ENCODE data around the gene ITPA.
"Not testable (repeated sequence)": the region's sequence is repeated elsewhere in the genome, so short reads cannot be mapped to it uniquely, and the experiment has no call there.

Gene ITPA

GRCh38 chr20:3202965-3203314, 6.4 kb upstream of the ITPA start:
- DNase-seq: no peak

- peak; percentile 80 for DNase-seq
These were observed 5.8 kb upstream of the ITPA start for GRCh38 chr20:3203315-3204123.

DNA sequence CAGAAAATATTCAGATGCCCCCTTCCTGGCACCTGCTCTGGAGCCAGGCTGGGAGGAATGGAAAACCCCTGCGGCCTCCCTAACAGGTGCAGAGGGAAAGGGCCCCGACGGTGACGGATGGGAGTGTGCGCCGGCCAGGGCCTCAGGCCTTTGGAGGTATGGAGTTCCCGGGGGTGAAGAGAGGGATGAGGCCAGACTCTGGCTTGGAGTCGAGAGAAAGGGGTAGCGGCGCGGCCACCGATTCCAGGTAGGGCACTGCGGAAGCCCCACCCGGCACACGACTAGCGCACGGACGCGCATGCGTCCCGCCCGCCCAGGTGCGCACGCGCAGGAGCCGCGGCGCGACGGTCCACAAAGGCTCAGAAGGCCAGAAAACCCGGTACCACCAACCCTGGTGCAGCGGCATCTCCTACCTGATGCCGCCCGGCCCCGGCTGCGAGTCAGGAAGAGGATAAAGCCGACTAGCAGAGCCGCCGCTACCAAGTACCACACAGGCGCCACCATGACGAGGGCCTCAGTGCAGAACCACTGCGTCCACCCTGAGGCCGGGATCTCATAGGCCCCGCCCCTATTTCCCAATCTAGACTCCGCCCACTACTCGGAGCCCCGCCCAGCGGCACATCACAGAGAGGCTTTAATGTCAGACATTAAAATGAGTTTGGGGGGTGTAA, 5.0 kb upstream of the ITPA start, which contains the start of gene DDRGK1:
Gene DDRGK1, minus strand, starts transcription at position 559 of the 671 bp plus-strand sequence. Its CDS starts 55 bp downstream, at position 504.
- DNase-seq: peak; percentile 97

GRCh38 chr20:3208786-3209256, 477 bp upstream of the ITPA start:
- DNase-seq: no peak

DNA sequence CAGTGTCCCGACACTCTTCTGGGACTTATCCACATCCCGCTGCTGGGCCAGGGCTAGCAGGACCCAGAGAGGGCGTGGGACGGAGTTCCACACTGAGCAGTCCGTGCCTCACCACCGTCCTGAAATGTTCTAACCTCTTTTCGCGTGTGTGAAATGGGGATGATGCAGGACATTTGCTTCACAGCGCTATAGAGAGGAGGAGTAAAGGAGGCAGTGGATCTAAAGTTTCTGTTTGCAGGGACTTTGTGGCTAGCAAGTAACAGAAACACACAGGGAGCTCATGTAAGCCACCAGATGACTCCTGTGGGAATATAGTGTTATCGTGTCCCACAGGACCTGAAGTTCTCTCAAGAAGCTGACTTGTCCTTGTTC, 634 bp downstream of the ITPA start:
- DNase-seq: peak; percentile 11

- no peak for DNase-seq
These were observed 1.0 kb downstream of the ITPA start for GRCh38 chr20:3210346-3210745.

GRCh38 chr20:3213226-3213625, 3.9 kb downstream of the ITPA start:
- DNase-seq: no peak

- DNase-seq: not testable (repeated sequence)
These were observed 6.1 kb downstream of the ITPA start for GRCh38 chr20:3215359-3215917.

DNA sequence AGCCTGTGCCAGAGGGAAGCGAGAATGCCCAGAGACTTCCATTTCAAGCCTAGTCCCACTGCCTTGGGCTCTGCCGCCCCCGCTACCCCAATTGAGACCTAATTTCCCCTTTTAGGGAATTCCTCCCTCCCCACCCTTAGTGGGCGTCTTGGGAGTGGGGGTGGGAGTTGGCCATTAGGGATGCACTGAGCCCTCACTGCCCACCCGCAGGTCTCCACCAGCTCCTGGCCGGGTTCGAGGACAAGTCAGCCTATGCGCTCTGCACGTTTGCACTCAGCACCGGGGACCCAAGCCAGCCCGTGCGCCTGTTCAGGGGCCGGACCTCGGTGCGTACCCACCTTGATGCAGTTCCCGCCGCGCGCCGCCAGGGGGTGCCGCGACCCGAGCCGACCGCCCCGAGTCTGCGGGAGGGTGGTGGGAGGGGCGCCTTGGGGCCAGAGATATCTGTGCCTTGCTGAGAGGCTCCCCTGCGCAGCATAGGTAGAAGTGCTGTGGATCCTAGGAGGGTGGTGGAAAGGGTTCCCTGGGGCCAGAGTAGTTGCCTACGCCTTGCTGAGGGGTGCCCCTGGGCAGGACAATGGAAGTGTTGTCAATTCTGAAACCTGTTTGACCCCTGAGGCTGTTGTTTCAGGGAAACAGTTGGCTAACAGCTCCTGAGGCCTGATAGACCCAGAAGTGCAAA, 9.2 kb downstream of the ITPA start:
- DNase-seq: no peak

GRCh38 chr20:3221398-3222226, 12.3 kb downstream of the ITPA start:
- no peak for DNase-seq

DNA sequence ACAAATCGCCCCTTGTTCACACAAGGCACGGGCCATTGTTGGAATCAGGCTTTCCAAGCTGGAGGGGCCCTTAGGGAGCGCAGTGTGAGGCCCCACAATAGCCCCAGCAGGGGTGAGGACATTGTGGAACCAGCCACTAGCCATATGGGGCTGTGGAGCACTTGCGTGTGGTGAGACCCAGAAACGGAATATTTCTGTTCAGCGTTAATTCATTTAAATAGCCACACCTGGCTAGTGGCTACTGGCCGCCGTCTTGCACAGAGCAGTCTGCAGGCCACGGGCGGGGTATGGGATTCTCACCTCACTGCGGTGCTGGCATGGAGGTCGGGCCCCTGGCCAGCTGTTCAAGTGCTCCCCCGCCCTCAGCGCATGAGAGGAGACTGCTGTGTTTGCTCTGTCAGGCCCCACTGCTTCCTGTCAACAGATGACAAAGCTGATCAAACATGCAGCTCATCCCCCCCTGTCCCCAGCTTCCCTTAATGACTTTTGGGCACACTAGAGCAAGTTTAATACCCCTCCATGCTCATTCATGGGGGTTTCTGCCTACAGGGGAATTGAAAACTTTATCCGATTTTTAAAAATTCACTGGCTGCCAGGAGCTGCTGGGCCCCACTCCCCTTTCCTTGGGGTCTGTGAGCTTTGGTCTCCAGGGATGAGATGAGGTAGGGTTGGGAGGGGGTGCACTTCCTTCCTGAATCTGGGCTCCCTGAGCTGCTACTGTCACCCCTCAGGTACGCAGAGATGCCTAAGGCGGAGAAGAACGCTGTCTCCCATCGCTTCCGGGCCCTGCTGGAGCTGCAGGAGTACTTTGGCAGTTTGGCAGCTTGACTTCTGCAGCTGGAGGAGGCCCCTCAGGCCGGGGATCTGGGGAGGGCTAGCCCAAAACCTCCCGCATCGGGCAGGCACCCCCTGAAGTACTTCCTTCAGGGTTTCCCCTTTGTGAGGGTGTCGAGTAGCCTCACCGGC, 13.6 kb downstream of the ITPA start:
- DNase-seq: no peak

DNA sequence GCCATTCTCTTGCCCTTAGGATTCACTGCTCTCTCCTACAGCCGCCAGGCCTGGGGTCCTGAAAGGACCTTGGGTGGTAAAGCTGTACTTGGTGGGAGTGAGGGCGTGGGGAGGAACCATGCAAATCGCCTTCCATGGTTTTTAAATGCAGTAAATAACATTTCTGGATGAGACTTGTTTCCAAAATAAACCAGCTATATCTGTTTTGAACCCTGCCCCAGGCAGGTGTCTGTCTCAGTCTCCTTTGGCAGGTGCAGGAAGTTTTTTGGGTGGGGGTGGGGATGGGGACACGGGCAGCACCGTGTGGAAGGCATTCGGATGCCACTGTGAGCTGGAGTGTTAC, 14.3 kb downstream of the ITPA start:
- DNase-seq: no peak

GRCh38 chr20:3223994-3224680, 14.8 kb downstream of the ITPA start:
- DNase-seq: no peak

DNA sequence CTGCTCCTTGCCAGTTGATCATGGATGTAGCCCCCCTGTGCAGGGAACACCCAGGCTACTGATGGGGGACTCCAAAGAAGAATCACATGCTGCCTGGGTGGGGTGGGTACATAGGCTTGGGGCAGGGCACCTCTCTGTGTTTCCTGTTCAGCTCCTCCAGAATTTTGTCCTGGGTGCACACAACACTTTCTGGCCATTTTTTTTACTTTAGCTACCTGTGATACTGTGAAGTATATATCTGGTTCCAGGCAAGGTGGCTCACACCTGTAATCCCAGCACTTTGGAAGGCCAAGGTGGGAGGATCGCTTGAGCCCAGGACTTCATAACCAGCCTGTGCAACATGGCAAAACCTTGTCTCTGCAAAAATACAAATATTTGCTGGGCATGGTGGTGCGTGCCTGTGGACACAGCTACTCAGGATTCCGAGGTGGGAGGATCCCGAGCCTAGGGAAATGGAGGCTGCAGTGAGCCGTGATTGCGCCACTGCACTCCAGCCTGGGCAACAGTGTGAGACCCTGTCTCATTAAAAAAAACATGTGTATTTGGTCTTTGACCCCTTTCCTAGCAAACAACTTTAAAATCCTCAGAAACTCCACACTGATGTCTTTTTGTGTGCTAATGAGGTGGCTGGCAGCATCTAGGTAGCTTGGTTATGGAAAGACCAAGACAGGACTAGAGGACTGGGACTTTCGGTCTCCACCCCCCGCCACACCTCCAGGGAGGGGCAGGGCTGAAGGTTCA, 15.6 kb downstream of the ITPA start:
- DNase-seq: no peak

DNA sequence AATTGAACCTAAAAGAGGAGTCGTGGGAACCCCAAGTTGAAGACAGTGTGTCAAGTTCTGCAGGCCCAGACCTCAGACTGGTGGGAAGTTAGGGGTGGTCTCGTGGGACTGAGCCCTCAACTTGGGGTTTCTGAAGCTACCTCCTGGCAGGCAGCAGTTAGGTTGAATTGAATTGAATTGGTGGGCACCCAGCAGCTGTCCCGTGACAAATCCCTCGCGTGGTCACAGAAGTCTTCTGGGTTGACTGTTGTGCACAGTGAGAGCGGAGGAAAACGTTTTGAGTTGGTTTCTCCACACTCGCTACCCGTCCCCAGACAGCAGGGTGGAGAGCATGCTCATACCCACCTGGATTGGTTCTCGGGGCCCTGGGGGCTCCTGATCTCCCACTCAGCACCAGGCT, 16.8 kb downstream of the ITPA start:
- DNase-seq: no peak

DNA sequence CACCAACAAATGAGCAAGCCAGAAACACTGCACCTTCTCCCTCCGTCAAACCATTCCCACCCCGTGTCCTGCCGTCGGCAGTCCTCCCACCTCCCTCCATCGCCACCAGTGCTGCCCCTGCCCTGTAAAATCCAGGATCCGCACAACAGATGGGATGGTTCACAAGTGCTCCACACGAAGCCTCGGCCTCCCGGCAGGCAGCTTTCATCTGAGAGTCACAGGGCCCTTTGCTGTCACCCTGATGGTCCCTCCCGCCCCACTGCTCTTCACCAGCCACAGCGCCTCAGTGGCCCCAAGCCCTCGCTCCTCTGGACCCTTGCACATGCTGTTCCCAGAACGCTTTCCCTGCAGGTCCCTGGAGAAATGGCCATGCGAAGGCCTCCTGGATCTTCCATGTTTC, 17.6 kb downstream of the ITPA start:
- DNase-seq: no peak

DNA sequence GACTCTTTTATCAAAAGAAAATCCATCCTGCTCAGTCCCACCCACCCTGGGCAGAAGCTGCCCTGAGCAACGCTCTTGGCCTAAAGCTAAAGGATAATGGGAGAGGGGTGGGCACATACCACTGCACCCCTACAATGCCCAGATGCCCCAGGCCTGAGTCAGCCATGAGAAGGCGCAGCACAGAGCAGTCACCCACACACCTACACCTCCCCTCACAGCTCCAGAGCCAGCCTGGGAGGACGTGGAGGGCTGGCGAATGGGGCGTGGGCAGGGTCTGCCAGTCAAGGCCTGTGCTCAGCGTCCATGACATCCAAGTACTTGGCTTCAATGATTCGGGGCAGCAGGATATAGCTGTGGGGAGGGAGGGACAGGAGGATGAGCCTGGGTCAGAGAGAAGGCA, 18.2 kb downstream of the ITPA start:
- no peak for DNase-seq

- DNase-seq: no peak
These were observed 18.8 kb downstream of the ITPA start for GRCh38 chr20:3227936-3228749.

DNA sequence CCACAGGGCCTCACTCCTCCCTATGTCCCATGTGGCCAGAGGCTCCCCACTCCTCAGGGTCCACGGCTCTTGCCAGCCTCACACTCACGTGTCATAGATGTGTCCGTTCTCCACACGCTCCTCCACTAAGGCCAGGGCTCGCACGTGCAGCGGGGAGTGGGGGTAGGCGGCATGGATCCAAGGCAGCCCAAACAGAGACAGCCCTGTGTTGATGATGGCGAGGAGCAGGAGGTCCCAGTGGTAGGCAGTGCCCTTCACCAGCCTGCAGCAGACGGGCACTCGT, 19.4 kb downstream of the ITPA start:
- DNase-seq: no peak

Data from NCI-H2171 treated with DMSO at 0.1 percent for 48 hours (cell line).